ENCODE results near the gene CORO7.

Gene CORO7

GRCh38 chr16:4454623-4455022 lies 38.2 kb upstream of the CORO7 start:
- DNase-seq (ENCODE audit: low read depth): no peak
- TF ChIP-seq, protein P1, sequence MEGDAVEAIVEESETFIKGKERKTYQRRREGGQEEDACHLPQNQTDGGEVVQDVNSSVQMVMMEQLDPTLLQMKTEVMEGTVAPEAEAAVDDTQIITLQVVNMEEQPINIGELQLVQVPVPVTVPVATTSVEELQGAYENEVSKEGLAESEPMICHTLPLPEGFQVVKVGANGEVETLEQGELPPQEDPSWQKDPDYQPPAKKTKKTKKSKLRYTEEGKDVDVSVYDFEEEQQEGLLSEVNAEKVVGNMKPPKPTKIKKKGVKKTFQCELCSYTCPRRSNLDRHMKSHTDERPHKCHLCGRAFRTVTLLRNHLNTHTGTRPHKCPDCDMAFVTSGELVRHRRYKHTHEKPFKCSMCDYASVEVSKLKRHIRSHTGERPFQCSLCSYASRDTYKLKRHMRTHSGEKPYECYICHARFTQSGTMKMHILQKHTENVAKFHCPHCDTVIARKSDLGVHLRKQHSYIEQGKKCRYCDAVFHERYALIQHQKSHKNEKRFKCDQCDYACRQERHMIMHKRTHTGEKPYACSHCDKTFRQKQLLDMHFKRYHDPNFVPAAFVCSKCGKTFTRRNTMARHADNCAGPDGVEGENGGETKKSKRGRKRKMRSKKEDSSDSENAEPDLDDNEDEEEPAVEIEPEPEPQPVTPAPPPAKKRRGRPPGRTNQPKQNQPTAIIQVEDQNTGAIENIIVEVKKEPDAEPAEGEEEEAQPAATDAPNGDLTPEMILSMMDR (IDR thresholded peaks at IDR 0.05; ENCODE audit: insufficient read depth, low read depth, low read length, missing control alignments): no peak
- no peak overlapping the region for H3K4me3 ChIP-seq (ENCODE audit: low read depth, low read length)

DNA sequence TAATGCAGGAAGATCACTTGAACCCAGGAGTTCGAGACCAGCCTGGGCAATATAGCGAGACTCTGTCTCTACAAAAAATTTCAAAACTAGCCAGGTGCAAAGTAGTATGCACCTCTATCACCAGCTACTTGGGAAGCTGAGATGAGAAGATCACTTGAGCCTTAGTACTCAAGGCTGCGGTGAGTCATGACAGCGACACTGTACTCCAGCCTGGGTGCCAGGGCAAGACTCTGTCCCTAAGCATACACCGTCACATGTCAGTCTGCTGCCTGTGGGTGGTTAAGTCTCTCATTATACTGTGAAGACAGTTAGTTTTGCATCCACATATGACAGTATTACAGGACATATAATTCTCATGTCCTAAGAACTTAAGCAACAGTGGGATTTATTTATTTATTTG lies 36.3 kb upstream of the CORO7 start:
- DNase-seq (ENCODE audit: low read depth): no peak
- TF ChIP-seq, protein P1 (IDR thresholded peaks at IDR 0.05; ENCODE audit: insufficient read depth, low read depth, low read length, missing control alignments): no peak
- H3K4me3 ChIP-seq (ENCODE audit: low read depth, low read length): no peak overlapping the region

DNA sequence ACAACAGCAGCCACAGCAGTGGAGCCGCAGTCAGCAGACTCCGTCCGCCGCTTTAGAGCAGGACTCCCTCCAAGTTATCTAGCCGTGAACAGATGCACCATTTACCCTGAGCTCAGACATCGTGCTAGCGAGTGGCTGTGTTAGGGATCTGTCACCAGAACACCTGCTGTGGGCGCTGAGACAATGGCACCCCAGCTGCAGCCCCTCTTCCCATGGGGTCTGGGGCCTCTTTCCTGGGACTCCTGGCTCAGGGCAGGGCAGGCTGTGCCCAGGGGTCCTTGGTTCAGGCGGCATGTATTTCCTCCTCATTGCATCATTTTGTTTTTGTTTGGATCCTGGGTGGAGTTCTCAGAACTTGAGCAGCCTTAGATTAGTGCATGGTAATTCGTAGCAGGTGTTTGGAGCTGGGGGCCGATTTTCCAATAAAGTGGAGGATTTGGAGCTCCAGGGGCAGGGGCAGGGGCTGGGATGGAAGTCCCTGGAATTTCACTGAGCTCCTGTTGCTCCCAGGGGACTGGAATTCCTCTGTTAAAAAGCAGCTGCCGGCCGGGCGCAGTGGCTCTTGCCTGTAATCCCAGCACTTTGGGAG lies 34.6 kb upstream of the CORO7 start:
- DNase-seq (ENCODE audit: low read depth): no peak
- H3K4me3 ChIP-seq (ENCODE audit: low read depth, low read length): no peak overlapping the region
- TF ChIP-seq, protein P1 (IDR thresholded peaks at IDR 0.05; ENCODE audit: insufficient read depth, low read depth, low read length, missing control alignments): no peak

GRCh38 chr16:4450430-4450829 lies 34.0 kb upstream of the CORO7 start:
- DNase-seq (ENCODE audit: low read depth): no peak
- H3K4me3 ChIP-seq (ENCODE audit: low read depth, low read length): no peak overlapping the region
- TF ChIP-seq, protein P1 (IDR thresholded peaks at IDR 0.05; ENCODE audit: insufficient read depth, low read depth, low read length, missing control alignments): no peak

DNA sequence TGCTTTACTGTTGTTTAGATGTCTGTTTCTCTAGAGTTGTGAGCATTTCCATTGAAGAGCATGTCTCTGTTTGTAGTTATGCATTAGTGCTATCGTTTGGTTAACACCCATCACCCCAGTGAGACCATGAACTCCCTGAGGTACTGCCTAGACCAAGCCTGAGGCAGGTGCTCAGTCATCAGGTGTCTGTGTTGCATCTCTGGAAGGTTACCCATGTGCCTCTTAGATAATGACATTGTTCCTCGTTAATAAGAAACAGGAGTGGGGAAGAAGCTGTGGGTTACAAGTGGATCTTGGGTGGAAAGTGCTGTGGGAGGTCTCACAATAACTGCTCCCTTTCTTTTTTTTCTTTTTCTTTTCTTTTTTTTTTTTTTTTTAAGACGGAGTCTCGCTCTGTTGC lies 27.6 kb upstream of the CORO7 start:
- TF ChIP-seq, protein P1 (IDR thresholded peaks at IDR 0.05; ENCODE audit: insufficient read depth, low read depth, low read length, missing control alignments): no peak
- DNase-seq (ENCODE audit: low read depth): no peak
- H3K4me3 ChIP-seq (ENCODE audit: low read depth, low read length): no peak overlapping the region

DNA sequence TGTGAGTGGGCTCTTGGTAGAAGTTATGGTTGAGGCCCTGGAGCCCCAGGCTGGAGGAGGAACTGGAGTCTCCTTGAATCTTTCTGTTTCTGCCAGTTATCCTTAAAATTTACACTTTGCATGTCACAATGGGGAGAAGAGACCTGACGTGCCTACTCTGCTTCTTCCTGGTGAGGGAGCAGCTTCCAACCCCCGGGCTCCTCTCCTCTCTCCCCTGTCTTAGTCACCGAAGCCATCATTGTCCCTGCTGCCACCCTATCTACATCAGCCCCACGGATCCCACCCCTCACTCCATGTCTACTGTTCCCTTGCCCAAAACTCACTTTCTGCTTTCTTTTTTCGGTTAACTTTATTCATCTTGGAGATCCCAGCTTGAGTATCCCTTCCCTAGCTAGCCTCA lies 26.9 kb upstream of the CORO7 start:
- DNase-seq (ENCODE audit: low read depth): no peak
- TF ChIP-seq, protein P1 (IDR thresholded peaks at IDR 0.05; ENCODE audit: insufficient read depth, low read depth, low read length, missing control alignments): no peak
- H3K4me3 ChIP-seq (ENCODE audit: low read depth, low read length): no peak overlapping the region

DNA sequence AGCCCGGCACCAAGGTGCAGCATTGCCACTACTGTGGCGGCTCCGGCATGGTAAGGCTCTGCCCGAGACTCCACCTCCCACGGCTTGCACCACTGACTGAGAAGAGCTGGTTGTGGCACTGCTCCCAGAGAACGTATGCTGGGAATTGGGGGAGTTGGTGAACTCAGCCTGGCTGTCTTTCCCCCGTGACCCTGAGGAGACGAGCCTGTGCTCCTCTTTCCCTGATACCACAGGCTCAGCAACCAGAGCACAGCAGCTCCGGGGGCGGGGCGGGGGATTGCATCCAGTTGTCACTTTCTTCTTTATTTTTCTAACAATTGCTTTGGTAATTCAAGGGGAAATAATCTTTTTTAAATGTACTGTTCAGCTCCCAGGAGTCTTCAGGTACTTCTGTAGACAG lies 26.0 kb upstream of the CORO7 start:
- no peak overlapping the region for H3K4me3 ChIP-seq (ENCODE audit: low read depth, low read length)
- no peak for DNase-seq (ENCODE audit: low read depth)
- TF ChIP-seq, protein P1 (IDR thresholded peaks at IDR 0.05; ENCODE audit: insufficient read depth, low read depth, low read length, missing control alignments): no peak
